ENCODE measurements around the gene TGFBR3. TPM values are rescaled to one million over a fixed set of nuclear protein-coding genes. Genes with fewer than 3 reads are reported as not detected.

Gene TGFBR3
- total RNA-seq, 1 experiment from 2014 or later: 2.4 TPM

GRCh38 chr1:91795591-91796389 is 90.2 kb downstream of the TGFBR3 start:
- Mint-ChIP-seq H3K27ac (no peak overlapping the region), H3K27me3 (ENCODE audit: low read depth) (no peaks in the 10 kb centered on the region; the same call in 1 of the 2 replicates), H3K4me3 (no peak overlapping the region), H3K36me3 (ENCODE audit: insufficient read depth in 1 of 3, low read depth in 3 of 3) (peaks cover 1 to 9% (median 6%) of the 10 kb centered on the region in 3 experiments; a peak in 4 of 7 replicates), H3K4me1 (peaks cover 35 to 38% of the 10 kb centered on the region in 2 experiments), H3K9me3 (peaks cover 0 to 4% of the 10 kb centered on the region in 2 experiments; a peak in 2 of 5 replicates)
- no peak overlapping the region for H4K91ac ChIP-seq (ENCODE audit: insufficient read length, low read depth, low read length)
- no peak overlapping the region for H3K27ac ChIP-seq (ENCODE audit: insufficient read length, low read depth, low read length)
- no peak overlapping the region for H3K9ac ChIP-seq (ENCODE audit: extremely low read depth, insufficient read length, low read length)
- no peak overlapping the region for H2BK15ac ChIP-seq (ENCODE audit: low read depth, low read length)
- no peaks in the 10 kb centered on the region for H3K79me1 ChIP-seq (ENCODE audit: insufficient read depth, low read depth, low read length, poor library complexity, severe bottlenecking)
- no peak overlapping the region for H2AFZ ChIP-seq (ENCODE audit: low read length)
- H3K4me2 ChIP-seq (ENCODE audit: insufficient read depth, insufficient read length, low read length): no peak overlapping the region
- no peak overlapping the region for H2BK12ac ChIP-seq (ENCODE audit: insufficient read length, low read depth, low read length)
- DNase-seq: no peak
- no peak overlapping the region for H2BK5ac ChIP-seq (ENCODE audit: insufficient read length, low read length)
- H3T11ph ChIP-seq (ENCODE audit: low read length): no peak overlapping the region
- H3K23me2 ChIP-seq (ENCODE audit: insufficient read length, low read depth, low read length, poor library complexity, severe bottlenecking): no peaks in the 10 kb centered on the region
- H2BK120ac ChIP-seq (ENCODE audit: low read depth, low read length, poor library complexity, severe bottlenecking): no peak overlapping the region
- H3K4me1 ChIP-seq (ENCODE audit: insufficient read depth, low read length): peaks cover 11% of the 10 kb centered on the region; the same call in 1 of the 2 replicates
- no peak overlapping the region for H3K56ac ChIP-seq (ENCODE audit: insufficient read length, low read depth, low read length)
- no peak for TF ChIP-seq CTCF (conservative IDR thresholded peaks at IDR 0.05)
- no peak overlapping the region for H2BK20ac ChIP-seq (ENCODE audit: low read depth, low read length, poor library complexity, severe bottlenecking)
- H3K79me2 ChIP-seq (ENCODE audit: insufficient read depth, low read length): no peaks in the 10 kb centered on the region
- no peak overlapping the region for H3K14ac ChIP-seq (ENCODE audit: insufficient read depth, low read length)
- no peak overlapping the region for H3K23ac ChIP-seq (ENCODE audit: insufficient read length, low read depth, low read length)
- H3K9me3 ChIP-seq (ENCODE audit: control insufficient read depth, low read depth, low read length): no peaks in the 10 kb centered on the region
- WGBS (ENCODE audit: extremely low coverage, insufficient read length, low lambda C conversion rate): no CpG with 5 or more reads among the region's 7 CpGs
- no peak overlapping the region for H4K8ac ChIP-seq (replicated peaks; ENCODE audit: insufficient read length, low read depth, low read length)
- no peaks in the 10 kb centered on the region for H4K20me1 ChIP-seq (ENCODE audit: control insufficient read depth, insufficient read depth, insufficient read length)
- no peak overlapping the region for H4K5ac ChIP-seq (ENCODE audit: insufficient read length, low read depth, low read length)
- no peak overlapping the region for H2AK5ac ChIP-seq (ENCODE audit: insufficient read length, low read length)
- no peaks in the 10 kb centered on the region for H3K27me3 ChIP-seq (ENCODE audit: insufficient read depth, low read length)
- H3K4ac ChIP-seq (ENCODE audit: low read depth, low read length): no peak overlapping the region
- no peak overlapping the region for H3K18ac ChIP-seq (ENCODE audit: insufficient read length, low read depth, low read length)
